Vagina (tissue), 2 donors: Measurements from ENCODE around the gene MOB1A.

ENCODE experiments used
- CTCF ChIP-seq, 3 experiments: fragments of 450-650 bp in 2 of 3; fragments of 200-600 bp in 1 of 3; sonication (generic) in 1 of 3; IDR thresholded peaks; one replicate each; pipeline ENCODE4 v1.5.1; 2017 to 2019; ENCODE audit warnings: antibody characterized with exemption in 3 of 3, mild to moderate bottlenecking in 2 of 3, moderate library complexity in 2 of 3
- POLR2A ChIP-seq, 2 donors: fragments of 450-650 bp; IDR thresholded peaks; one replicate each; pipeline ENCODE4 v1.6.1; 2017; ENCODE audit warnings: antibody characterized with exemption in 2 of 2, mild to moderate bottlenecking in 2 of 2, moderate library complexity in 2 of 2

- TF ChIP-seq CTCF (IDR thresholded peaks at IDR 0.05) (no peak), POLR2A (IDR thresholded peaks at IDR 0.05) (no peak)
These were observed 26.4 kb upstream of the MOB1A start for GRCh38 chr2:74205113-74205512.
